ENCODE results near the gene RIMS1.

RIMS1 gene

GRCh38 chr6:72401865-72402264 is 515.5 kb downstream of the RIMS1 start:
- DNase-seq (ENCODE audit: low read depth in 1 of 2, low spot score in 1 of 2): no peak
- no peak overlapping the region for H3K27ac ChIP-seq (replicated peaks)
- no peak overlapping the region for H3K4me3 ChIP-seq (replicated peaks; ENCODE audit: insufficient read depth, low read length)
- H3K27me3 ChIP-seq (ENCODE audit: insufficient read depth, poor library complexity, severe bottlenecking): peaks cover 4% of the 10 kb centered on the region
- TF ChIP-seq POLR2AphosphoS5 (IDR thresholded peaks at IDR 0.05; ENCODE audit: low read depth): no peak
- TF ChIP-seq SPI1 (IDR thresholded peaks at IDR 0.05; ENCODE audit: borderline replicate concordance, low read depth): no peak
- TF ChIP-seq CTCF (IDR thresholded peaks at IDR 0.05; ENCODE audit: insufficient read depth, low read length): no peak
- TF ChIP-seq REST (IDR thresholded peaks at IDR 0.05; ENCODE audit: insufficient replicate concordance, low read depth): no peak
- TF ChIP-seq GABPA (IDR thresholded peaks at IDR 0.05; ENCODE audit: low read depth): no peak

- Histone ChIP-seq H3K4me3 (replicated peaks; ENCODE audit: insufficient read depth, low read length) (no peak overlapping the region), H3K27ac (replicated peaks) (no peak overlapping the region), H3K27me3 (ENCODE audit: insufficient read depth, poor library complexity, severe bottlenecking) (no peaks in the 10 kb centered on the region)
- DNase-seq (ENCODE audit: low read depth in 1 of 2, low spot score in 1 of 2): no peak
- TF ChIP-seq REST (IDR thresholded peaks at IDR 0.05; ENCODE audit: insufficient replicate concordance, low read depth) (no peak), CTCF (IDR thresholded peaks at IDR 0.05; ENCODE audit: insufficient read depth, low read length) (no peak), GABPA (IDR thresholded peaks at IDR 0.05; ENCODE audit: low read depth) (no peak), SPI1 (IDR thresholded peaks at IDR 0.05; ENCODE audit: borderline replicate concordance, low read depth) (no peak), POLR2AphosphoS5 (IDR thresholded peaks at IDR 0.05; ENCODE audit: low read depth) (no peak)
These were observed 517.1 kb downstream of the RIMS1 start for GRCh38 chr6:72403413-72403812.

- Histone ChIP-seq H3K27me3 (ENCODE audit: insufficient read depth, poor library complexity, severe bottlenecking) (no peaks in the 10 kb centered on the region), H3K4me3 (replicated peaks; ENCODE audit: insufficient read depth, low read length) (no peak overlapping the region), H3K27ac (replicated peaks) (no peak overlapping the region)
- DNase-seq (ENCODE audit: low read depth in 1 of 2, low spot score in 1 of 2): no peak
- no peak for TF ChIP-seq POLR2AphosphoS5 (IDR thresholded peaks at IDR 0.05; ENCODE audit: low read depth)
- no peak for TF ChIP-seq GABPA (IDR thresholded peaks at IDR 0.05; ENCODE audit: low read depth)
- no peak for TF ChIP-seq CTCF (IDR thresholded peaks at IDR 0.05; ENCODE audit: insufficient read depth, low read length)
- TF ChIP-seq SPI1 (IDR thresholded peaks at IDR 0.05; ENCODE audit: borderline replicate concordance, low read depth): no peak
- no peak for TF ChIP-seq REST (IDR thresholded peaks at IDR 0.05; ENCODE audit: insufficient replicate concordance, low read depth)
These were observed 520.2 kb downstream of the RIMS1 start for GRCh38 chr6:72406517-72406916.
